HCT116 (cell line): Measurements from ENCODE around the gene DNMT1. TPM values are rescaled to one million over a fixed set of nuclear protein-coding genes. Genes with fewer than 3 reads are reported as not detected.

Source experiments
- ATAC-seq: fragments of 200-7000 bp; cut with Tn5 transposase; 2 replicates; pipeline ENCODE4 v1.9.1; 2020; ENCODE audit warnings: mild to moderate bottlenecking, moderate library complexity
- BruUV-seq: library from RNA; stranded (reverse); fragments of 400-500 nt; replicated peaks from 2 replicates; lab custom pipeline; 2021; lab: Mats Ljungman, UMichigan
- CTCF ChIA-PET: fragments of 300-600 bp; sonication (Branson Sonifier 250); formaldehyde crosslinking; loops from one replicate; lab custom pipeline; 2021; ENCODE audit warnings: antibody characterized with exemption; lab: Charles Lee
- POLR2A ChIA-PET: fragments of 300-600, 350-600 bp; sonication (Branson Sonifier 250); formaldehyde crosslinking; loops from one replicate; lab custom pipeline; 2021; ENCODE audit warnings: antibody characterized with exemption; lab: Charles Lee
- RAD21 ChIA-PET, 2 experiments: fragments of 300-600 bp; sonication (Branson Sonifier 250); formaldehyde crosslinking; loops; one replicate each; lab custom pipeline; 2023; ENCODE audit warnings: low total read pairs in 2 of 2; ENCODE audit not compliant: uncharacterized antibody in 2 of 2, unreplicated experiment in 2 of 2, low non-redundant PET in 1 of 2; lab: Charles Lee
- DNase-seq: peaks from one replicate; pipeline ENCODE4 v3.0.0-alpha.2; 2010; ENCODE audit warnings: low read depth, low spot score
- H2AFZ ChIP-seq: fragments of 200-600 bp; shearing (Covaris generic), sonication (generic); 2 replicates; pipeline ENCODE4 v1.6.1; 2017; ENCODE audit warnings: low read depth, mixed run types, mixed read lengths, antibody characterized with exemption, low read length; ENCODE audit not compliant: poor library complexity, severe bottlenecking
- H3K27ac ChIP-seq: 2 replicates; pipeline ENCODE4 v1.5.1; 2012; ENCODE audit warnings: low read depth, low read length
- H3K27me3 ChIP-seq: fragments of 200-600 bp; sonication (generic); 2 replicates; pipeline ENCODE4 v1.6.1; 2016; ENCODE audit warnings: mixed run types, low read length, mixed read lengths; ENCODE audit not compliant: insufficient read depth
- H3K36me3 ChIP-seq, 2 experiments: fragments of 200-500 bp in 1 of 2; fragments of 200-600 bp in 1 of 2; sonication (Bioruptor generic) in 1 of 2; sonication (generic) in 1 of 2; 2 replicates each; pipeline versions ENCODE4 v1.5.1 to v1.6.1; 2014 to 2016; ENCODE audit warnings: low read length in 2 of 2, inconsistent platforms in 1 of 2, mixed read lengths in 1 of 2, mixed run types in 1 of 2; ENCODE audit not compliant: insufficient read depth in 2 of 2, control insufficient read depth in 1 of 2
- H3K4me1 ChIP-seq, 2 experiments: fragments of 200-600 bp in 1 of 2; sonication (generic) in 1 of 2; 2 replicates each; pipeline versions ENCODE4 v1.5.1 to v1.6.1; 2012 to 2017; ENCODE audit warnings: low read length in 2 of 2, inconsistent platforms in 1 of 2, mild to moderate bottlenecking in 1 of 2, mixed read lengths in 1 of 2, mixed run types in 1 of 2, moderate library complexity in 1 of 2; ENCODE audit not compliant: insufficient read depth in 2 of 2, control insufficient read depth in 1 of 2
- H3K4me2 ChIP-seq: fragments of 200-600 bp; sonication (generic); 2 replicates; pipeline ENCODE4 v1.6.1; 2017; ENCODE audit warnings: mixed run types, low read length, mixed read lengths
- H3K4me3 ChIP-seq, 2 experiments: fragments of 200-600 bp in 1 of 2; sonication (generic) in 1 of 2; replicated peaks in 1 of 2; 2 replicates each; pipeline ENCODE4 v1.5.1; 2011 to 2016; ENCODE audit warnings: low read length in 2 of 2, control low read depth in 1 of 2, low read depth in 1 of 2, mild to moderate bottlenecking in 1 of 2, mixed read lengths in 1 of 2, mixed run types in 1 of 2
- H3K79me2 ChIP-seq: fragments of 200-600 bp; sonication (generic); 2 replicates; pipeline ENCODE4 v1.6.1; 2017; ENCODE audit warnings: mild to moderate bottlenecking, mixed run types, low read length, moderate library complexity, mixed read lengths; ENCODE audit not compliant: insufficient read depth
- H3K9ac ChIP-seq: fragments of 200-600 bp; sonication (generic); 2 replicates; pipeline ENCODE4 v1.6.1; 2016; ENCODE audit warnings: low read length, mixed read lengths
- H3K9me2 ChIP-seq: fragments of 200-600 bp; sonication (generic), shearing (Covaris generic); 2 replicates; pipeline ENCODE4 v1.6.1; 2017; ENCODE audit warnings: mixed run types, mild to moderate bottlenecking, moderate library complexity; ENCODE audit not compliant: insufficient read depth
- H3K9me3 ChIP-seq, 2 experiments: fragments of 200-500 bp in 1 of 2; fragments of 200-600 bp in 1 of 2; sonication (Bioruptor generic) in 1 of 2; sonication (generic) in 1 of 2; 2 replicates each; pipeline ENCODE4 v1.6.1; 2014 to 2017; ENCODE audit warnings: low read length in 2 of 2, mixed read lengths in 2 of 2, inconsistent platforms in 1 of 2, low read depth in 1 of 2, mild to moderate bottlenecking in 1 of 2, mixed run types in 1 of 2, moderate library complexity in 1 of 2; ENCODE audit not compliant: control insufficient read depth in 1 of 2, insufficient read depth in 1 of 2
- H4K20me1 ChIP-seq: fragments of 200-600 bp; sonication (generic), shearing (Covaris generic); 2 replicates; pipeline ENCODE4 v1.6.1; 2017; ENCODE audit warnings: mixed run types, mild to moderate bottlenecking, moderate library complexity; ENCODE audit not compliant: insufficient read depth
- CBX3 ChIP-seq: IDR thresholded peaks from 2 replicates; pipeline ENCODE4 v1.6.1; 2012; ENCODE audit warnings: low read depth
- CEBPB ChIP-seq: IDR thresholded peaks from 2 replicates; pipeline ENCODE4 v1.6.1; 2012; ENCODE audit warnings: low read depth
- CTCF ChIP-seq, 3 experiments: fragments of 200-600 bp in 1 of 3; sonication (generic) in 1 of 3; IDR thresholded peaks in 2 of 3; conservative IDR thresholded peaks in 1 of 3; 2 replicates each; pipeline ENCODE4 v1.5.1; 2012 to 2017; ENCODE audit warnings: low read depth in 2 of 3, low read length in 2 of 3, antibody characterized with exemption in 1 of 3, borderline replicate concordance in 1 of 3, control low read depth in 1 of 3, mild to moderate bottlenecking in 1 of 3, mixed read lengths in 1 of 3, mixed run types in 1 of 3, moderate library complexity in 1 of 3; ENCODE audit not compliant: insufficient read depth in 1 of 3
- EGR1 ChIP-seq: IDR thresholded peaks from 2 replicates; pipeline ENCODE4 v1.6.1; 2012; ENCODE audit warnings: low read depth
- EZH2phosphoT487 ChIP-seq: fragments of 200-600 bp; IDR thresholded peaks from 2 replicates; pipeline ENCODE4 v1.6.1; 2018; ENCODE audit warnings: antibody characterized with exemption, borderline replicate concordance
- FOSL1 ChIP-seq: IDR thresholded peaks from 2 replicates; pipeline ENCODE4 v1.6.1; 2012; ENCODE audit warnings: low read depth
- JUND ChIP-seq: IDR thresholded peaks from 2 replicates; pipeline ENCODE4 v1.6.1; 2012
- MAX ChIP-seq: IDR thresholded peaks from 2 replicates; pipeline ENCODE4 v1.6.1; 2012
- POLR2A ChIP-seq: IDR thresholded peaks from 2 replicates; pipeline ENCODE4 v1.7.0; 2011; ENCODE audit warnings: borderline replicate concordance; ENCODE audit not compliant: insufficient read depth, insufficient read length; ENCODE audit errors: extremely low read depth
- RAD21 ChIP-seq: IDR thresholded peaks from 2 replicates; pipeline ENCODE4 v1.6.1; 2012; ENCODE audit warnings: low read depth, mild to moderate bottlenecking
- REST ChIP-seq: IDR thresholded peaks from 2 replicates; pipeline ENCODE4 v1.6.1; 2012; ENCODE audit warnings: low read depth
- SIN3A ChIP-seq: IDR thresholded peaks from 2 replicates; pipeline ENCODE4 v1.6.1; 2012; ENCODE audit warnings: low read depth
- SRF ChIP-seq: IDR thresholded peaks from 2 replicates; pipeline ENCODE4 v1.6.1; 2012; ENCODE audit warnings: low read depth
- TCF7L2 ChIP-seq: IDR thresholded peaks from 2 replicates; pipeline ENCODE4 v1.7.0; 2011; ENCODE audit warnings: borderline replicate concordance, inconsistent platforms; ENCODE audit not compliant: insufficient read depth, insufficient read length; ENCODE audit errors: extremely low read depth
- YY1 ChIP-seq: IDR thresholded peaks from 2 replicates; pipeline ENCODE4 v1.6.1; 2011; ENCODE audit warnings: low read length, low read depth, moderate library complexity, mild to moderate bottlenecking; ENCODE audit not compliant: insufficient replicate concordance; ENCODE audit errors: extremely low read depth
- ZNF274 ChIP-seq: fragments of 200-500 bp; sonication (Bioruptor generic); IDR thresholded peaks from 2 replicates; pipeline ENCODE4 v1.6.1; 2014; ENCODE audit warnings: mild to moderate bottlenecking, low read depth, low read length, inconsistent platforms
- intact Hi-C: fragments of 100-400 bp; cut with micrococcal nuclease; formaldehyde crosslinking; loops from 2 replicates; pipeline ENCODE4 v1.10.0; 2022
- total RNA-seq: library from RNA; stranded (reverse); gene quantifications from one replicate; pipeline ENCODE4 v1.2.1, GENCODE V29; 2021; ENCODE audit not compliant: unreplicated experiment

DNMT1 gene
- total RNA-seq, 1 experiment from 2014 or later, result 235 TPM

GRCh38 chr19:10182847-10183246 lies 11.9 kb downstream of the DNMT1 start:
- RAD21 ChIA-PET, result no interaction called here
- no peak overlapping the region for H2AFZ ChIP-seq
- DNase-seq (no peak), ATAC-seq (no peak)
- no peak overlapping the region for H3K27ac ChIP-seq
- CTCF ChIA-PET, result no interaction called here
- H4K20me1 ChIP-seq, result peaks cover 20% of the 10 kb centered on the region; the same call in 1 of the 2 replicates
- H3K79me2 ChIP-seq, result peaks cover 85% of the 10 kb centered on the region
- no TSS peak for BruUV-seq
- TF ChIP-seq JUND (no peak), CBX3 (no peak), RAD21 (no peak), EZH2phosphoT487 (no peak), MAX (no peak), CEBPB (no peak), FOSL1 (no peak), REST (no peak), POLR2A (no peak), ZNF274 (no peak), TCF7L2 (no peak), SRF (no peak), EGR1 (no peak), SIN3A (no peak), CTCF (IDR thresholded peaks at IDR 0.05 in 2 of 3, conservative IDR thresholded peaks at IDR 0.05 in 1 of 3; ENCODE audit: borderline replicate concordance in 1 of 3, insufficient read depth in 1 of 3, low read depth in 2 of 3, low read length in 2 of 3) (no peak), YY1 (no peak)
- intact Hi-C loops, result no loop called here
- H3K9ac ChIP-seq, result no peak overlapping the region
- H3K4me3 ChIP-seq, result no peak overlapping the region
- POLR2A ChIA-PET, result no interaction called here
- no peaks in the 10 kb centered on the region for H3K27me3 ChIP-seq
- H3K9me3 ChIP-seq, result no peaks in the 10 kb centered on the region
- H3K9me2 ChIP-seq, result no peaks in the 10 kb centered on the region
- H3K4me1 ChIP-seq, result no peaks in the 10 kb centered on the region
- no peak overlapping the region for H3K4me2 ChIP-seq
- peaks cover 27 to 42% of the 10 kb centered on the region in 2 experiments for H3K36me3 ChIP-seq
